Stimulated activated CD8-positive, alpha-beta memory T cell treated with anti-CD3 and anti-CD28 coated beads, Interleukin-12 subunit alpha, Interleukin-12 subunit beta, amount 100 ng/mL, for 4 hours (primary cell): ENCODE measurements around the gene REC8.
"Not testable (repeated sequence)": the region's sequence is repeated elsewhere in the genome, so short reads cannot be mapped to it uniquely, and the experiment has no call there.

Source experiments
- DNase-seq: peaks from one replicate; pipeline ENCODE4 v3.0.0-alpha.2; 2020; ENCODE audit warnings: low read depth

REC8 gene

GRCh38 chr14:24184104-24184970 is 12.5 kb downstream of the REC8 start:
- DNase-seq, result no peak

- DNase-seq, result no peak
These were observed 13.1 kb downstream of the REC8 start for GRCh38 chr14:24185026-24185425.

- no peak for DNase-seq
These were observed 13.9 kb downstream of the REC8 start for GRCh38 chr14:24185741-24186140.

GRCh38 chr14:24186831-24187538 is 15.1 kb downstream of the REC8 start:
- DNase-seq, result no peak

GRCh38 chr14:24187539-24187915 is 15.6 kb downstream of the REC8 start:
- no peak for DNase-seq

- DNase-seq, result peak; percentile 90
These were observed 16.6 kb downstream of the REC8 start, which contains the start of gene IPO4 for GRCh38 chr14:24188251-24189058. Gene IPO4 (minus strand): TSS chr14:24188816. CDS start chr14:24188787, 29 bp downstream.

- no peak for DNase-seq
These were observed 17.1 kb downstream of the REC8 start for GRCh38 chr14:24189059-24189375.

GRCh38 chr14:24189460-24189859 is 17.6 kb downstream of the REC8 start:
- DNase-seq, result no peak

- DNase-seq, result no peak
These were observed 18.5 kb downstream of the REC8 start for GRCh38 chr14:24190416-24190815.

- DNase-seq, result no peak
These were observed 21.1 kb downstream of the REC8 start for GRCh38 chr14:24192933-24193332.

GRCh38 chr14:24194186-24194872 is 22.4 kb downstream of the REC8 start:
- DNase-seq, result no peak

- no peak for DNase-seq
These were observed 22.9 kb downstream of the REC8 start for GRCh38 chr14:24194873-24195185.

GRCh38 chr14:24195186-24196070 is 23.5 kb downstream of the REC8 start, which contains the start of gene TM9SF1:
Gene TM9SF1 (minus strand): TSS chr14:24195441. CDS start chr14:24195019, 422 bp downstream.
- DNase-seq, result peak; percentile 83

- DNase-seq, result no peak
These were observed 24.5 kb downstream of the REC8 start for GRCh38 chr14:24196071-24197055.

- DNase-seq, result no peak
These were observed 25.2 kb downstream of the REC8 start for GRCh38 chr14:24197056-24197450.

- no peak for DNase-seq
These were observed 27.1 kb downstream of the REC8 start for GRCh38 chr14:24198814-24199524.

GRCh38 chr14:24202538-24202937 is 30.7 kb downstream of the REC8 start:
- not testable (repeated sequence) for DNase-seq

GRCh38 chr14:24203249-24203886 is 31.5 kb downstream of the REC8 start:
- not testable (repeated sequence) for DNase-seq
